ENCODE measurements around the gene CES3. TPM values are rescaled to one million over a fixed set of nuclear protein-coding genes. Genes with fewer than 3 reads are reported as not detected.

Gene CES3
- total and polyA plus RNA-seq, 2 donors (not counting 3 experiments of a cell fraction or from before 2014, with no cell fraction given): 0.10 TPM; not detected in 1

GRCh38 chr16:66950437-66950836 lies 10.6 kb upstream of the CES3 start:
- TF ChIP-seq CTCF (IDR thresholded peaks at IDR 0.05; ENCODE audit: extremely low read depth in 1 of 2, insufficient read depth in 1 of 2, low read depth in 1 of 2, low read length in 2 of 2): no peak
- no peak for TF ChIP-seq EZH2 (IDR thresholded peaks at IDR 0.05; ENCODE audit: borderline replicate concordance, low read depth, low read length, severe bottlenecking)
- no peak for TF ChIP-seq MYC (IDR thresholded peaks at IDR 0.05; ENCODE audit: low read depth, low read length)
- no peak for TF ChIP-seq MAX (IDR thresholded peaks at IDR 0.05; ENCODE audit: insufficient read depth, insufficient read length)
- TF ChIP-seq FOS (IDR thresholded peaks at IDR 0.05; ENCODE audit: borderline replicate concordance, insufficient read depth, low read length): no peak
- TF ChIP-seq POLR2AphosphoS5 (IDR thresholded peaks at IDR 0.05; ENCODE audit: insufficient read depth, low read depth, low read length): no peak
- FAIRE-seq: no peak
- Histone ChIP-seq H3K4me1 (ENCODE audit: control insufficient read depth, extremely low read depth, insufficient read depth, low read length) (peaks cover 12% of the 10 kb centered on the region), H3K27me3 (ENCODE audit: control insufficient read depth in 2 of 2, insufficient read depth in 2 of 2, low read length in 2 of 2) (peaks cover 4 to 10% of the 10 kb centered on the region in 2 experiments), H3K9me3 (replicated peaks; ENCODE audit: control insufficient read depth, insufficient read depth, low read length) (no peaks in the 10 kb centered on the region), H3K27ac (ENCODE audit: insufficient read depth, low read depth, low read length) (no peak overlapping the region), H3K9me1 (replicated peaks; ENCODE audit: control insufficient read depth, extremely low read depth, insufficient read depth, low read length) (no peaks in the 10 kb centered on the region), H3K4me3 (replicated peaks in 1 of 3; ENCODE audit: insufficient read depth in 1 of 3, low read depth in 1 of 3, low read length in 3 of 3) (no peak overlapping the region), H2AFZ (ENCODE audit: low read depth, low read length) (no peak overlapping the region), H3K9ac (replicated peaks; ENCODE audit: extremely low read depth, insufficient read depth, low read length) (no peak overlapping the region), H4K20me1 (replicated peaks; ENCODE audit: control insufficient read depth, extremely low read depth, insufficient read depth, low read length) (no peaks in the 10 kb centered on the region), H3K36me3 (ENCODE audit: control insufficient read depth in 2 of 2, extremely low read depth in 1 of 2, insufficient read depth in 2 of 2, low read length in 2 of 2) (no peaks in the 10 kb centered on the region), H3K79me2 (ENCODE audit: control insufficient read depth, insufficient read depth, low read length) (no peaks in the 10 kb centered on the region), H3K4me2 (ENCODE audit: insufficient read depth, low read length) (no peak overlapping the region)
- ChIA-PET CTCF (interaction anchor here (1.0 kb wide), 1 partner anchor 11 kb away, joined by 3 read pairs; the partner anchor contains the start of gene CES3), POLR2A (no interaction called here)
- no TSS peak for BruUV-seq (replicated peaks)
- DNase-seq (ENCODE audit: low read depth, low spot score): no peak
- intact Hi-C loops (cut with micrococcal nuclease) (loop anchor here (10.0 kb wide), 1 partner anchor 444 kb away; the partner anchor contains the start of gene TPPP3), dilution Hi-C loops (cut with MboI; ENCODE audit: extremely low pct_ligation_motif_present, low sequenced_read_pairs) (no loop called here)

All from endothelial cell of umbilical vein (primary cell).